PC-9 (cell line): ENCODE measurements around the gene CYTH3. TPM values are rescaled to one million over a fixed set of nuclear protein-coding genes. Genes with fewer than 3 reads are reported as not detected.

Source experiments
- BruUV-seq: library from RNA; stranded (reverse); fragments of 400-500 nt; replicated peaks from 2 replicates; lab custom pipeline; 2021; lab: Mats Ljungman, UMichigan
- CTCF ChIA-PET: fragments of 300-600 bp; sonication (Branson Sonifier 250); formaldehyde crosslinking; loops from one replicate; lab custom pipeline; 2022; ENCODE audit warnings: antibody characterized with exemption; lab: Charles Lee
- POLR2A ChIA-PET: fragments of 300-600 bp; sonication (Branson Sonifier 250); formaldehyde crosslinking; loops from one replicate; lab custom pipeline; 2022; ENCODE audit warnings: antibody characterized with exemption; ENCODE audit not compliant: unreplicated experiment; lab: Charles Lee
- DNase-seq, 2 experiments: peaks; one replicate each; pipeline versions ENCODE4 v3.0.0 to v3.0.0-alpha.2; 2015 to 2022; ENCODE audit warnings: mixed read lengths in 1 of 2
- H2AFZ ChIP-seq: fragments of 200-600 bp; sonication (generic); 2 replicates; pipeline ENCODE4 v1.8.1; 2017; ENCODE audit warnings: antibody characterized with exemption
- H3F3A ChIP-seq: fragments of 200-600 bp; sonication (generic); 2 replicates; pipeline ENCODE4 v1.8.1; 2017; ENCODE audit warnings: antibody characterized with exemption, mild to moderate bottlenecking, low read depth; ENCODE audit not compliant: insufficient read depth
- H3K27ac ChIP-seq: fragments of 200-600 bp; sonication (generic); 2 replicates; pipeline ENCODE4 v1.6.1; 2016; ENCODE audit warnings: mixed run types
- H3K27me3 ChIP-seq: fragments of 200-600 bp; sonication (generic); 2 replicates; pipeline ENCODE4 v1.6.1; 2016; ENCODE audit warnings: low read depth, mixed run types; ENCODE audit not compliant: insufficient read depth
- H3K36me3 ChIP-seq: fragments of 200-600 bp; sonication (generic); 2 replicates; pipeline ENCODE4 v1.6.1; 2016; ENCODE audit warnings: low read depth, mixed run types
- H3K4me1 ChIP-seq: fragments of 200-600 bp; sonication (generic); replicated peaks from 2 replicates; pipeline ENCODE4 v1.6.1; 2016; ENCODE audit warnings: mixed run types; ENCODE audit not compliant: insufficient read depth
- H3K4me2 ChIP-seq: fragments of 200-600 bp; sonication (generic); 2 replicates; pipeline ENCODE4 v1.6.1; 2017; ENCODE audit warnings: mixed run types
- H3K4me3 ChIP-seq: fragments of 200-600 bp; sonication (generic); 2 replicates; pipeline ENCODE4 v1.6.1; 2016; ENCODE audit warnings: mixed run types
- H3K79me2 ChIP-seq: fragments of 200-600 bp; sonication (generic); 2 replicates; pipeline ENCODE4 v1.6.1; 2017; ENCODE audit warnings: low read depth, mixed run types
- H3K9me2 ChIP-seq: fragments of 200-600 bp; sonication (generic); 2 replicates; pipeline ENCODE4 v1.8.1; 2017; ENCODE audit warnings: mild to moderate bottlenecking; ENCODE audit not compliant: insufficient read depth
- H3K9me3 ChIP-seq: fragments of 200-600 bp; sonication (generic); 2 replicates; pipeline ENCODE4 v1.8.1; 2016; ENCODE audit warnings: low read depth; ENCODE audit not compliant: insufficient read depth
- H4K20me1 ChIP-seq: fragments of 200-600 bp; sonication (generic); 2 replicates; pipeline ENCODE4 v1.8.1; 2017; ENCODE audit not compliant: insufficient read depth
- CTCF ChIP-seq: fragments of 200-600 bp; sonication (generic); conservative IDR thresholded peaks from 2 replicates; pipeline ENCODE4 v1.6.1; 2017; ENCODE audit warnings: mixed run types, antibody characterized with exemption, mild to moderate bottlenecking, moderate library complexity
- EZH2 ChIP-seq: fragments of 200-600 bp; sonication (generic); IDR thresholded peaks from 2 replicates; pipeline ENCODE4 v1.8.0; 2017; ENCODE audit warnings: antibody characterized with exemption, low read depth
- intact Hi-C: fragments of 100-400 bp; cut with micrococcal nuclease; formaldehyde crosslinking; loops from one replicate; pipeline ENCODE4 v1.10.0; 2022; ENCODE audit not compliant: unreplicated experiment
- total RNA-seq: library from RNA; stranded (reverse); gene quantifications from 2 replicates; pipeline ENCODE4 v1.2.3, GENCODE V29; 2021

The CYTH3 gene
- total RNA-seq, 1 experiment from 2014 or later: 84.4 TPM

DNA sequence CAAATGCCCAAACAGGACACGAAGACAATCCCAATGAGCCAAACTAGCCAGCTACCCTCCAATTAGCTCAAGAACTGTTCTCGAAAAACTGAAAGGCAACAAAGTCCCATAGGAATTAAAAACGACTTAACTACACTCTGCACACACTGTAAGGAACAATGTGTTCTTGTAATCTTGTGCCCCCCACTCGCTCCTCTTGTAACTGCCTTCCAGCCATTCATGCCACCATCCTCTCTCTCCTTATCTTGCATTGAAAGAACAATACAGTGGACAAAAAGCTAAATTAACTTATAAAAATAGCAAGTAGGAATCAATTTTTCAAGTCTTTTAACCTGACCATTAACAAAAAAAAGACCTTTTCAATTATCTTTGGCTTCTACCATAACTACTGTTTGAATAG, 2.9 kb downstream of the CYTH3 start:
- no peaks in the 10 kb centered on the region for H3K9me2 ChIP-seq
- peaks cover 72% of the 10 kb centered on the region for H3K79me2 ChIP-seq
- no peaks in the 10 kb centered on the region for H3K9me3 ChIP-seq
- no peaks in the 10 kb centered on the region for H4K20me1 ChIP-seq
- DNase-seq: no peak
- peaks cover 17% of the 10 kb centered on the region; the same call in 1 of the 2 replicates for H3F3A ChIP-seq
- POLR2A ChIA-PET: interaction anchor here (0.6 kb wide), 3 partner anchors 13 to 47 kb away, joined by 3 to 5 read pairs (median 4); no protein-coding TSS in a partner anchor
- H2AFZ ChIP-seq: no peak overlapping the region
- H3K4me1 ChIP-seq: peaks cover 21% of the 10 kb centered on the region
- H3K4me2 ChIP-seq: no peak overlapping the region
- no peak overlapping the region for H3K27ac ChIP-seq
- CTCF ChIA-PET: no interaction called here
- intact Hi-C loops: no loop called here
- H3K27me3 ChIP-seq: no peaks in the 10 kb centered on the region
- BruUV-seq: no TSS peak
- H3K4me3 ChIP-seq: no peak overlapping the region
- no peaks in the 10 kb centered on the region for H3K36me3 ChIP-seq
- TF ChIP-seq CTCF: no peak
- TF ChIP-seq EZH2: no peak

GRCh38 chr7:6268907-6269306, 3.5 kb downstream of the CYTH3 start:
- H3F3A ChIP-seq: peaks cover 17% of the 10 kb centered on the region; the same call in 1 of the 2 replicates
- H3K27me3 ChIP-seq: no peaks in the 10 kb centered on the region
- no peak overlapping the region for H2AFZ ChIP-seq
- H3K4me3 ChIP-seq: no peak overlapping the region
- H3K4me2 ChIP-seq: no peak overlapping the region
- H3K79me2 ChIP-seq: peaks cover 77% of the 10 kb centered on the region
- DNase-seq: no peak
- H3K27ac ChIP-seq: no peak overlapping the region
- H3K9me2 ChIP-seq: no peaks in the 10 kb centered on the region
- no peak for TF ChIP-seq CTCF
- TF ChIP-seq EZH2: no peak
- H3K4me1 ChIP-seq: peaks cover 21% of the 10 kb centered on the region
- BruUV-seq: no TSS peak
- POLR2A ChIA-PET: interaction anchor here (0.6 kb wide), 2 partner anchors 14 to 36 kb away, joined by 3 to 5 read pairs; no protein-coding TSS in a partner anchor
- intact Hi-C loops: no loop called here
- CTCF ChIA-PET: no interaction called here
- H4K20me1 ChIP-seq: no peaks in the 10 kb centered on the region
- no peaks in the 10 kb centered on the region for H3K9me3 ChIP-seq
- H3K36me3 ChIP-seq: no peaks in the 10 kb centered on the region

GRCh38 chr7:6268023-6268900, 4.2 kb downstream of the CYTH3 start:
- Histone ChIP-seq H3K27me3 (no peaks in the 10 kb centered on the region), H3K4me1 (peaks cover 17% of the 10 kb centered on the region), H3K9me2 (no peaks in the 10 kb centered on the region), H4K20me1 (no peaks in the 10 kb centered on the region), H3K79me2 (peaks cover 84% of the 10 kb centered on the region), H3K4me3 (no peak overlapping the region), H3K4me2 (no peak overlapping the region), H3K9me3 (no peaks in the 10 kb centered on the region), H3K36me3 (no peaks in the 10 kb centered on the region), H2AFZ (no peak overlapping the region), H3K27ac (no peak overlapping the region), H3F3A (peaks cover 15% of the 10 kb centered on the region; the same call in 1 of the 2 replicates)
- POLR2A ChIA-PET: no interaction called here
- no peak for DNase-seq
- TF ChIP-seq CTCF (no peak), EZH2 (no peak)
- BruUV-seq: no TSS peak
- CTCF ChIA-PET: no interaction called here
- intact Hi-C loops: no loop called here
